CD4-positive, alpha-beta T cell treated with Interferon gamma for 1 hour (primary cell): ENCODE data around the gene RASGRP4.
"Not testable (repeated sequence)": the region's sequence is repeated elsewhere in the genome, so short reads cannot be mapped to it uniquely, and the experiment has no call there.

Experiments used
- DNase-seq: peaks from one replicate; pipeline ENCODE4 v3.0.0-alpha.2; 2020

The RASGRP4 gene

GRCh38 chr19:38367041-38367440, 59.0 kb downstream of the RASGRP4 start:
- no peak for DNase-seq

GRCh38 chr19:38362946-38363688, 62.9 kb downstream of the RASGRP4 start:
- DNase-seq = not testable (repeated sequence)

- DNase-seq = peak; percentile 66
These were observed 63.7 kb downstream of the RASGRP4 start for GRCh38 chr19:38362076-38362945.

- peak; percentile 57 for DNase-seq
These were observed 64.4 kb downstream of the RASGRP4 start for GRCh38 chr19:38361633-38362075.

- DNase-seq = no peak
These were observed 65.0 kb downstream of the RASGRP4 start for GRCh38 chr19:38360839-38361631.

- no peak for DNase-seq
These were observed 65.7 kb downstream of the RASGRP4 start for GRCh38 chr19:38360351-38360750.

GRCh38 chr19:38359242-38360021, 66.6 kb downstream of the RASGRP4 start:
- no peak for DNase-seq
